GM12801 (cell line): ENCODE measurements around the gene ERC2.

Source experiments
- TF ChIP-seq, protein P1 (sequence below): IDR thresholded peaks from one replicate; pipeline ENCODE4 v1.5.1; 2011; ENCODE audit warnings: control low read depth; ENCODE audit not compliant: insufficient read length; ENCODE audit errors: extremely low read depth

The ERC2 gene

DNA sequence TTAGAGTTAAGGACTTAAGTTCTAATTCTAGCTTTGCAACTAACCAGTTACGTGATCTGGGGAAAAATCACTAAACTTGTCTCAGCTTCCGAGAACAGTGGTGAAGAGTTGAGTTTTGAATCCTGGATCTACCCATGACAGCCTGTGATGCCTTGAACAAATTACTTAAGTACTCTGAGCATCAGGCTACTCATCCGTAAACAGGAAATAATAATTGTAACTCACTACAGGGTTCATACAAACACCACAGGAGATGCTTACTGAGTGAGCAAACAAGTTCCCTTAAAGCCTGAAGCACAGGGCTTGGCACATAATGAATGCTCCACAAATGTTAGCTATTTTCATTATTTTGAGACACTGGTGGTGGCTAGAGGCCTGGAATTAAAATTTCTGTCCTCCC is 158.8 kb downstream of the ERC2 start:
- TF ChIP-seq, protein P1, sequence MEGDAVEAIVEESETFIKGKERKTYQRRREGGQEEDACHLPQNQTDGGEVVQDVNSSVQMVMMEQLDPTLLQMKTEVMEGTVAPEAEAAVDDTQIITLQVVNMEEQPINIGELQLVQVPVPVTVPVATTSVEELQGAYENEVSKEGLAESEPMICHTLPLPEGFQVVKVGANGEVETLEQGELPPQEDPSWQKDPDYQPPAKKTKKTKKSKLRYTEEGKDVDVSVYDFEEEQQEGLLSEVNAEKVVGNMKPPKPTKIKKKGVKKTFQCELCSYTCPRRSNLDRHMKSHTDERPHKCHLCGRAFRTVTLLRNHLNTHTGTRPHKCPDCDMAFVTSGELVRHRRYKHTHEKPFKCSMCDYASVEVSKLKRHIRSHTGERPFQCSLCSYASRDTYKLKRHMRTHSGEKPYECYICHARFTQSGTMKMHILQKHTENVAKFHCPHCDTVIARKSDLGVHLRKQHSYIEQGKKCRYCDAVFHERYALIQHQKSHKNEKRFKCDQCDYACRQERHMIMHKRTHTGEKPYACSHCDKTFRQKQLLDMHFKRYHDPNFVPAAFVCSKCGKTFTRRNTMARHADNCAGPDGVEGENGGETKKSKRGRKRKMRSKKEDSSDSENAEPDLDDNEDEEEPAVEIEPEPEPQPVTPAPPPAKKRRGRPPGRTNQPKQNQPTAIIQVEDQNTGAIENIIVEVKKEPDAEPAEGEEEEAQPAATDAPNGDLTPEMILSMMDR, result no peak

DNA sequence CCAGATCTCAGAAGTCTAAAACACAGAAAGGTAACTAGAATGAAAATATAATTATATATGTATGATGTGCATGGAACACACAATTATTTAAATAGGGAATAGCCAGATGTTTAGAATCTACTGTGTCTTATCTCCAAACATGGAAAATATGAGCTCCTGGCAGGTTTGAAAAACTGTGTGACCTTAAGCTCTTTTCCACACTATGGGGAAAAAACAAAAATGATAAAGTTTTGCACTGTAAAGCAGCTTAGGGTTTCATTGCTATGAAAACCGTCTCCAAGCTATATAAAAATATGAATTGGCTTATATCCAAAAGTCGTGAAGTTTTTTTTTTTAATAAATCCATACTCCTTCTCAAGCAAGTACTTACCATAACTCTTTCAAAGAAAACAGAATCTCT is 159.8 kb downstream of the ERC2 start:
- TF ChIP-seq, protein P1, result no peak

DNA sequence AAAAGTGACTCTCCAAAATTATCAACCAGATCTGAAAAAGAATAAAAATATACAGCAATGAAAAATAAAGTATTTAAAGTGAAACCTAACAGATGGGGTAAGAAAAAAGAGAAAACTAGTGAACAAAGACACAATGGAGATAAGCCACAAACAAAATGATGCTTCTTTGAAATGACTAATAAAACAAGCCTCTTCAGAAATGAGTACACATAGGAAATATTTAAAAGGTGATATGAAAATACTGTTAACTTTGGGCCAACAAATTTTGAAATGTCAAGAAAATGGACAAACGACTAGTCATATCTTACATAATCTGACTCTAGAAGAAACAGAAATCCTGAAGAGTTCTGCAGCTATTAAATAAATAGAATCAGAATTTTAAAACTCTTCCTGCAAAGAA is 164.2 kb downstream of the ERC2 start:
- TF ChIP-seq, protein P1, result no peak

DNA sequence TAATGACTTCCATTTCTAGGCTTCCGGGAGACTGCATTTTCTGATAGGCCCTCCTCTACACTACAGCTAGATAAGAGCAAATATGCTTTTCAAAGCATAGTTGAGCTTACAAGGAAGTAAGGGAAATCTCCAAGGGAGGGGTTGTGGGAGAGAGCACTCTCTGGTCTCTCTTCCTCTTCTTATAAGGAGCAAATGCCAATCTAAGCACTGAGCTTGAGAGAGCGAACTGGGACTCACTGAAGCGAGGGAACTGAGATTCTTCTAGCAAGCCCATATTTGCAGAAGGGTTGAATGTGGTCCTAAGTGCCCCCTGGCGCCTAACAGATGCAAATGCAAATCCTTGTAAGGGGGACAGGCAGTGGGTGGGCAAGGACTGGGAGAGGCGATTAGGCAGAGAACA is 164.8 kb downstream of the ERC2 start:
- TF ChIP-seq, protein P1, result no peak

DNA sequence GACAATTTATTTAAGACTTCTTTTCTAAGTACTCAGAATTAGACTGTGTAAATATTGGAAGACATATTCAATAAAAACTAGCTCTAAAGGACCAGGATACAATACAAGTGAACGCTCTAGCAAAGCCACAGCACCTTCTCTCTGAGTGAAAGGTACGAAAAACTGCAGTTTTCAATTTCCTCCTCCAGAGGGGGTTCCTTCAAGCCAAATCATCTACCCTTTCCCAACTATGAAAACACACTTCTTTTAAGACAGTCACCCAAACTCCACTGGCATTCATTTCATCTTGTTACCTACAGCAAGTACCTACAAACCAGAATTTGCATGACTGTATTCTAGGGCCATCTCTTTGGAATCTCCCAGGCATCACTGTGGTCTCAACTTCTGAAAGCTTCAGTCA is 165.8 kb downstream of the ERC2 start:
- TF ChIP-seq, protein P1, result no peak

DNA sequence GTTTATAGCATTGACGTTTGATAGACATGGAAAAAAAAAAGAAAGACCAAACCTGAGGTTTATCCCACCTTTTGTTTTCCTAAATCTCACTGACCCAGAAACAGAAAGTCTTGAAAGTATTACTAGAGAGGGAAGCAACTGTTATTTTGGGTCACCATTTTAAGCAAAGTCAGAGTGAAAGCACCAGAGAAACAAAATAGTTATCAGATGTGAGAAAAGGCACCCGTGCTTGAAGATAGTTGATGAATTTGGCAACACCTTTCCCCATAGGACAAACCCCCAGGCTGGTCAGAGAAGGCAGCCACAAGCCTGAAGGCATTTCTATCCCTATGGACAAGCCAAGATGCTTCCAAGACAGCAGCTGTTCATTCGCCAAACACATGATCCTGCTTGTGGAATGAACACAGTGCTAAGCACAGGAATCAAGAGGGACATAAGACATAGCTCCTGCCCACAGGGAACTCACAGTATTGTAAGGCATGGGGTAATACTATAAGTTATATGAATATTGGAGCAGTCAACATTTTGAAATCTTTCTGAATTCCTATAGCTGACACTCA is 170.9 kb downstream of the ERC2 start:
- TF ChIP-seq, protein P1, result no peak

DNA sequence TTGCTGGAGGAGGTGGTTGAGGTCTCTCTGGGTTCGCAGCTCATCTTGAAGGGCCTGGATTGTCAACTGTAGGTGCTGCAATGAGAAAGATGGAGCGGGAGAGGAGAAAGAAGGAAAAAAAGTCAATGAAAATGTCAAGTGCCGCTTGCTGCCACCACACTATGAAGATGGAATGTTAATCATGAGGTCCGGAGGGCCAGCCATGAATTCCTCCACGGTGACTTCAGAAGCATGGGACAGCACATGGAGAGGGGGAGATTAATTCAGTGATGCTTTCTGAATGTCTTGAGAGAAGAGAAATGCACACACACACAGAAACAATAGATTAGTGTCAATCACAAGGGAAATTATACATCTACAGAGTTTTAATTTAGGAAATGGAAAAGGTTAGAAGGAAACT is 171.9 kb downstream of the ERC2 start:
- TF ChIP-seq, protein P1, result no peak
